ENCODE measurements around the gene SETDB2. TPM values are rescaled to one million over a fixed set of nuclear protein-coding genes. Genes with fewer than 3 reads are reported as not detected.

SETDB2 gene
- total and polyA plus RNA-seq, 5 donors from 2014 or later: 11.0 to 24.4 (median 15.0) TPM

DNA sequence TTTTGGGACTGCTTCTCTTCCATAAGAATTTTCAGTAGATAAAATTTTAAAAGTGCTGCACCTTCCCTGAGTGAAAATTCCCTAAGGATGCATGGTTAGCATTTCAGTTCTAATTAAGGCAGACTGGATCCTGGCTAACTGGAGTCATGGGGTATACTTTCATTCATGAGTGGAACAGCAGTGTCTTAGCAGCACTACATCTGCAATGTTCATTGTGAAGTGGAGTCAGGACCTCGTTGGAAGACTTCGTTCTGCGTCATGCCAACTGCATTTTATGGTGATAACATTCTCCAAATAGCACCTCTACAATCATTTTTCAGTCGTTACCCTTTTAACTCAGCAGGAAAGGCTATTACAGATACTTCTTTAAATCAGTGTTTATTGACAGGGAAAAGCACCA, 77.2 kb downstream of the SETDB2 start:
- H3K4me3 ChIP-seq (ENCODE audit: low read depth, low read length): no peak overlapping the region
- DNase-seq (no peak), ATAC-seq (ENCODE audit: low read depth in 2 of 2) (no peak)
- peaks cover 4% of the 10 kb centered on the region for H3K4me1 ChIP-seq (ENCODE audit: control insufficient read depth, insufficient read depth, low read length, poor library complexity, severe bottlenecking)
- Mint-ChIP-seq H3K4me3 (no peak overlapping the region), H3K36me3 (peaks cover 42% of the 10 kb centered on the region), H3K27ac (peak overlapping the region in 1 of 3 donors; percentile 67), H3K4me1 (peaks cover 6 to 17% (median 10%) of the 10 kb centered on the region in 4 donors), H3K27me3 (no peaks in the 10 kb centered on the region), H3K9me3 (no peaks in the 10 kb centered on the region)
- H3K9me3 ChIP-seq (ENCODE audit: control insufficient read depth in 2 of 2, low read length in 2 of 2): no peaks in the 10 kb centered on the region
- no peak overlapping the region for H3K27ac ChIP-seq (ENCODE audit: insufficient read depth, low read length, poor library complexity, severe bottlenecking)
- H3K36me3 ChIP-seq (ENCODE audit: control insufficient read depth, insufficient read depth, low read length): peaks cover 71% of the 10 kb centered on the region
- H3K27me3 ChIP-seq (ENCODE audit: control insufficient read depth, insufficient read depth, low read length): no peaks in the 10 kb centered on the region

- peaks cover 6 to 21% (median 11%) of the 10 kb centered on the region in 4 donors for H3K4me1 Mint-ChIP-seq
- H3K36me3 Mint-ChIP-seq: peaks cover 43% of the 10 kb centered on the region
- H3K27me3 ChIP-seq (ENCODE audit: control insufficient read depth, insufficient read depth, low read length): no peaks in the 10 kb centered on the region
- no peak for DNase-seq
- H3K9me3 Mint-ChIP-seq: peaks cover 0 to 3% (median 0%) of the 10 kb centered on the region in 7 donors
- H3K4me1 ChIP-seq (ENCODE audit: control insufficient read depth, insufficient read depth, low read length, poor library complexity, severe bottlenecking): peaks cover 4% of the 10 kb centered on the region
- no peak overlapping the region for H3K4me3 Mint-ChIP-seq
- H3K27ac ChIP-seq (ENCODE audit: insufficient read depth, low read length, poor library complexity, severe bottlenecking): no peak overlapping the region
- no peak for ATAC-seq (ENCODE audit: low read depth in 2 of 2)
- no peaks in the 10 kb centered on the region for H3K27me3 Mint-ChIP-seq
- peak overlapping the region; percentile 32 to 81 (median 62) for H3K27ac Mint-ChIP-seq
- H3K36me3 ChIP-seq (ENCODE audit: control insufficient read depth, insufficient read depth, low read length): peaks cover 65% of the 10 kb centered on the region
- H3K4me3 ChIP-seq (ENCODE audit: low read depth, low read length): no peak overlapping the region
- no peaks in the 10 kb centered on the region for H3K9me3 ChIP-seq (ENCODE audit: control insufficient read depth in 2 of 2, low read length in 2 of 2)
Observed at GRCh38 chr13:49524740-49525501, 80.8 kb downstream of the SETDB2 start.

- H3K27ac ChIP-seq (ENCODE audit: insufficient read depth, low read length, poor library complexity, severe bottlenecking): no peak overlapping the region
- H3K27me3 ChIP-seq (ENCODE audit: control insufficient read depth, insufficient read depth, low read length): no peaks in the 10 kb centered on the region
- H3K9me3 ChIP-seq (ENCODE audit: control insufficient read depth in 2 of 2, low read length in 2 of 2): no peaks in the 10 kb centered on the region
- DNase-seq (no peak), ATAC-seq (ENCODE audit: low read depth in 2 of 2) (no peak)
- Mint-ChIP-seq H3K4me1 (peaks cover 6 to 21% (median 12%) of the 10 kb centered on the region in 4 donors), H3K27me3 (no peaks in the 10 kb centered on the region), H3K36me3 (peaks cover 35% of the 10 kb centered on the region), H3K27ac (peak overlapping the region; percentile 36 to 75 (median 64)), H3K4me3 (no peak overlapping the region), H3K9me3 (peaks cover 0 to 3% (median 0%) of the 10 kb centered on the region in 7 donors)
- peaks cover 47% of the 10 kb centered on the region for H3K36me3 ChIP-seq (ENCODE audit: control insufficient read depth, insufficient read depth, low read length)
- peaks cover 4% of the 10 kb centered on the region for H3K4me1 ChIP-seq (ENCODE audit: control insufficient read depth, insufficient read depth, low read length, poor library complexity, severe bottlenecking)
- no peak overlapping the region for H3K4me3 ChIP-seq (ENCODE audit: low read depth, low read length)
Observed at GRCh38 chr13:49527123-49527522, 83.0 kb downstream of the SETDB2 start.

DNA sequence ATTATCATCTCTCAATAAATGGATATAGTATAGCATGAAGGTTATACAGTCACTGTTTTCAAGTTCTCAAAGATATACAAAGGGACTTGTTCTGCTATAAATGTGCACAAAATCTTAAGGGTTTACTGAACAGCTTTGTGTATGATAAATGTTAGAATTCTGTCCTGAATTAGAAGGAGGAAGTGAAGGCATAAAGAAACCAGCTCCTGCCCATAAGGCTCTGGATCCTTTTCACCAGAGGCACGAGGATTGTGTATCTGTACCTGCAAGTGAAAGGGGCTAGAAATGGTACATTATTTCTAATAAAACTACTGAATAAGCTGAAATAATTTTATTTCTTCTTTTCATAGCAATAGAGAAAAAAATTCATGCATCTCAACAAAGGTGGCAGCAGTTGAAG, 84.1 kb downstream of the SETDB2 start:
- Histone ChIP-seq H3K27me3 (ENCODE audit: control insufficient read depth, insufficient read depth, low read length) (no peaks in the 10 kb centered on the region), H3K4me3 (ENCODE audit: low read depth, low read length) (no peak overlapping the region), H3K36me3 (ENCODE audit: control insufficient read depth, insufficient read depth, low read length) (peaks cover 40% of the 10 kb centered on the region), H3K4me1 (ENCODE audit: control insufficient read depth, insufficient read depth, low read length, poor library complexity, severe bottlenecking) (peaks cover 4% of the 10 kb centered on the region), H3K9me3 (ENCODE audit: control insufficient read depth in 2 of 2, low read length in 2 of 2) (no peaks in the 10 kb centered on the region), H3K27ac (ENCODE audit: insufficient read depth, low read length, poor library complexity, severe bottlenecking) (no peak overlapping the region)
- H3K36me3 Mint-ChIP-seq: peaks cover 33% of the 10 kb centered on the region
- no peak for DNase-seq
- ATAC-seq (ENCODE audit: low read depth in 2 of 2): no peak
- H3K9me3 Mint-ChIP-seq: peaks cover 0 to 3% (median 0%) of the 10 kb centered on the region in 7 donors
- peak overlapping the region in 1 of 4 donors; percentile 7 for H3K4me3 Mint-ChIP-seq
- H3K27me3 Mint-ChIP-seq: no peaks in the 10 kb centered on the region
- peaks cover 6 to 31% (median 16%) of the 10 kb centered on the region in 4 donors for H3K4me1 Mint-ChIP-seq
- H3K27ac Mint-ChIP-seq: peak overlapping the region in 1 of 3 donors; percentile 30

GRCh38 chr13:49530457-49530856, 86.4 kb downstream of the SETDB2 start:
- Histone ChIP-seq H3K27me3 (ENCODE audit: control insufficient read depth, insufficient read depth, low read length) (no peaks in the 10 kb centered on the region), H3K4me1 (ENCODE audit: control insufficient read depth, insufficient read depth, low read length, poor library complexity, severe bottlenecking) (no peaks in the 10 kb centered on the region), H3K36me3 (ENCODE audit: control insufficient read depth, insufficient read depth, low read length) (peaks cover 34% of the 10 kb centered on the region), H3K9me3 (ENCODE audit: control insufficient read depth in 2 of 2, low read length in 2 of 2) (no peaks in the 10 kb centered on the region), H3K4me3 (ENCODE audit: low read depth, low read length) (no peak overlapping the region), H3K27ac (ENCODE audit: insufficient read depth, low read length, poor library complexity, severe bottlenecking) (no peak overlapping the region)
- no peak overlapping the region for H3K4me3 Mint-ChIP-seq
- H3K4me1 Mint-ChIP-seq: peaks cover 10 to 26% (median 15%) of the 10 kb centered on the region in 4 donors
- H3K9me3 Mint-ChIP-seq: peaks cover 0 to 3% (median 0%) of the 10 kb centered on the region in 7 donors
- ATAC-seq (ENCODE audit: low read depth in 2 of 2) (no peak), DNase-seq (no peak)
- H3K27ac Mint-ChIP-seq: peak overlapping the region in 2 of 3 donors; percentile 56 to 86
- no peaks in the 10 kb centered on the region for H3K27me3 Mint-ChIP-seq
- H3K36me3 Mint-ChIP-seq: peaks cover 37% of the 10 kb centered on the region

DNA sequence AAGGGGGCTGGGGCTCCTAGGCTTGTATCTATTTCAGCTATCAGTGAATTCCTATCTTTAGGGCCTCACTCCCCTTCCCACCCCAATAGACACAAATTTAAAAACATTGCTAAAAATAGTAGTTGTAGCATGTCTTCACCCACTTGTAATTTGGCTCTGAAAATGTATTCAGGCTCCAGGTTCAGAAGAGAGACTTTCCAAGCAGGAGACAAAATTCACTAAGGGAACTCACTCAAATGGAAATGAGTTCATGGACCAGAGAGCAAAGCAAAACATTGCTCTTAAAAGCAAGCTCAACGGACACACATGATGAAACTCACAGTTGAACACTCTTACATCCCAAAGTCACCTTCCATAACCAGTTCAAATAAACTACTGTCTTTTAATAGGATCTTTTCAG, 88.5 kb downstream of the SETDB2 start:
- Histone ChIP-seq H3K27me3 (ENCODE audit: control insufficient read depth, insufficient read depth, low read length) (no peaks in the 10 kb centered on the region), H3K9me3 (ENCODE audit: control insufficient read depth in 2 of 2, low read length in 2 of 2) (no peaks in the 10 kb centered on the region), H3K4me3 (ENCODE audit: low read depth, low read length) (no peak overlapping the region), H3K4me1 (ENCODE audit: control insufficient read depth, insufficient read depth, low read length, poor library complexity, severe bottlenecking) (no peaks in the 10 kb centered on the region), H3K36me3 (ENCODE audit: control insufficient read depth, insufficient read depth, low read length) (peaks cover 24% of the 10 kb centered on the region), H3K27ac (ENCODE audit: insufficient read depth, low read length, poor library complexity, severe bottlenecking) (no peak overlapping the region)
- no peak overlapping the region for H3K4me3 Mint-ChIP-seq
- peak overlapping the region in 1 of 3 donors; percentile 36 for H3K27ac Mint-ChIP-seq
- no peaks in the 10 kb centered on the region for H3K27me3 Mint-ChIP-seq
- peaks cover 0 to 3% (median 0%) of the 10 kb centered on the region in 7 donors for H3K9me3 Mint-ChIP-seq
- peaks cover 39% of the 10 kb centered on the region for H3K36me3 Mint-ChIP-seq
- ATAC-seq (ENCODE audit: low read depth in 2 of 2): no peak
- no peak for DNase-seq
- peaks cover 4 to 15% (median 14%) of the 10 kb centered on the region in 4 donors for H3K4me1 Mint-ChIP-seq

DNA sequence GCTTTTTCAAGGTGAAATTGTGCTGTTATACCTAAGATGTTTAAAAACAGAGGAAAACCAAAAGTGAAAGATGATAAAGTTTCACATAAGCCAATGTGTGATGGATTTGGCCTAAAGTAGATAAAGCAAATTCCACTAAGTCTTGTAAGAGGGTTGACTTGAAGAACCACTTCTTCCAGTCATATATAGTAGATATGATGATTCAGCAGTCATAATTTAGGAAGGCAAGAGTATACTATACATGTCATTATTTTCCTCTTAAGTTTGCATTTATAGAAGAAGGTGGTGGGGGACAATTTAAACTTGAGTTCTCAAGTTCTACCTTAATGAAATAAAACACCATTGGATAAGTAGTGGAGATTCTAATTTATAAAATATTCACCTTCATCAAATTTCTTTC, 88.9 kb downstream of the SETDB2 start:
- ATAC-seq (ENCODE audit: low read depth in 2 of 2): no peak
- H3K36me3 Mint-ChIP-seq: peaks cover 43% of the 10 kb centered on the region
- H3K27ac Mint-ChIP-seq: no peak overlapping the region
- Histone ChIP-seq H3K36me3 (ENCODE audit: control insufficient read depth, insufficient read depth, low read length) (peaks cover 21% of the 10 kb centered on the region), H3K4me1 (ENCODE audit: control insufficient read depth, insufficient read depth, low read length, poor library complexity, severe bottlenecking) (no peaks in the 10 kb centered on the region), H3K27me3 (ENCODE audit: control insufficient read depth, insufficient read depth, low read length) (no peaks in the 10 kb centered on the region), H3K4me3 (ENCODE audit: low read depth, low read length) (no peak overlapping the region), H3K27ac (ENCODE audit: insufficient read depth, low read length, poor library complexity, severe bottlenecking) (no peak overlapping the region), H3K9me3 (ENCODE audit: control insufficient read depth in 2 of 2, low read length in 2 of 2) (no peaks in the 10 kb centered on the region)
- DNase-seq: peak in 1 of 3 donors; percentile 39
- H3K4me1 Mint-ChIP-seq: peaks cover 6 to 19% (median 14%) of the 10 kb centered on the region in 4 donors
- H3K9me3 Mint-ChIP-seq: peaks cover 0 to 3% (median 0%) of the 10 kb centered on the region in 7 donors
- no peak overlapping the region for H3K4me3 Mint-ChIP-seq
- H3K27me3 Mint-ChIP-seq: no peaks in the 10 kb centered on the region
